ENCODE results near the gene ELAVL2.

Gene ELAVL2

GRCh38 chr9:23674016-23674585 is 151.9 kb downstream of the ELAVL2 start:
- Histone ChIP-seq H3K9me3 (ENCODE audit: low read length) (no peaks in the 10 kb centered on the region), H3K4me3 (ENCODE audit: low read length) (no peak overlapping the region), H2AFZ (ENCODE audit: low read depth, low read length) (no peak overlapping the region), H3K36me3 (ENCODE audit: insufficient read depth, low read length) (peaks cover 82% of the 10 kb centered on the region), H3K27me3 (ENCODE audit: insufficient read depth, low read length) (no peaks in the 10 kb centered on the region), H3K4me1 (ENCODE audit: insufficient read depth, low read length) (no peaks in the 10 kb centered on the region)

DNA sequence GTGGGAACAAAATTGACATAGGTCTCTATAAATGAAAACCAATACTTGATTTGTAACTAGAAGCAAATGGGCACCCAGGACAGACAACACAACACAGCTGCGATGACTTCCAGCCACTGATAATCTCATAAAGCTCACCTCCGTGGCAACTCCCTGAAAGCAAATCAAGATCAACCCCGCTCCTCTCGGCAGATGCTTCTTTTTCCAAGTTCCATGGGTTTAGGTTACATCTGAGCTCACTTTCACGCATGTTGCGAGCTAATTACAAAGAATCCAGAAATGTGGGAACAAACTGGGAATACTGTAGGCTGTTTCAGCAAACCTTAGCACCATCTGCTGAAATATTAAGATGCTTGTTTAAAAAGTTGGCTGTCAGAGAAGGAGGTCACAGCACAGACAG is 153.9 kb downstream of the ELAVL2 start:
- no peaks in the 10 kb centered on the region for H3K4me1 ChIP-seq (ENCODE audit: insufficient read depth, low read length)
- H3K36me3 ChIP-seq (ENCODE audit: insufficient read depth, low read length), result peaks cover 81% of the 10 kb centered on the region

GRCh38 chr9:23669776-23670175 is 156.3 kb downstream of the ELAVL2 start:
- H3K27me3 ChIP-seq (ENCODE audit: insufficient read depth, low read length), result no peaks in the 10 kb centered on the region
- H3K36me3 ChIP-seq (ENCODE audit: insufficient read depth, low read length), result peaks cover 91% of the 10 kb centered on the region
- no peaks in the 10 kb centered on the region for H3K9me3 ChIP-seq (ENCODE audit: low read length)
- no peak overlapping the region for H2AFZ ChIP-seq (ENCODE audit: low read depth, low read length)
- no peak overlapping the region for H3K4me3 ChIP-seq (ENCODE audit: low read length)
- H3K4me1 ChIP-seq (ENCODE audit: insufficient read depth, low read length), result no peaks in the 10 kb centered on the region

More for the DNA sequence above, 153.9 kb downstream of the ELAVL2 start:
- Histone ChIP-seq H3K4me3 (ENCODE audit: low read length) (no peak overlapping the region), H2AFZ (ENCODE audit: low read depth, low read length) (no peak overlapping the region), H3K9me3 (ENCODE audit: low read length) (no peaks in the 10 kb centered on the region), H3K27me3 (ENCODE audit: insufficient read depth, low read length) (no peaks in the 10 kb centered on the region)

GRCh38 chr9:23665635-23666034 is 160.4 kb downstream of the ELAVL2 start:
- H3K27me3 ChIP-seq (ENCODE audit: insufficient read depth, low read length), result no peaks in the 10 kb centered on the region
- no peak overlapping the region for H3K4me3 ChIP-seq (ENCODE audit: low read length)
- no peaks in the 10 kb centered on the region for H3K9me3 ChIP-seq (ENCODE audit: low read length)
- H3K36me3 ChIP-seq (ENCODE audit: insufficient read depth, low read length), result peaks cover 91% of the 10 kb centered on the region
- no peak overlapping the region for H2AFZ ChIP-seq (ENCODE audit: low read depth, low read length)
- H3K4me1 ChIP-seq (ENCODE audit: insufficient read depth, low read length), result no peaks in the 10 kb centered on the region

- H3K4me3 ChIP-seq (ENCODE audit: low read length), result no peak overlapping the region
- peaks cover 3% of the 10 kb centered on the region for H3K4me1 ChIP-seq (ENCODE audit: insufficient read depth, low read length)
- H3K9me3 ChIP-seq (ENCODE audit: low read length), result no peaks in the 10 kb centered on the region
- no peaks in the 10 kb centered on the region for H3K27me3 ChIP-seq (ENCODE audit: insufficient read depth, low read length)
- H3K36me3 ChIP-seq (ENCODE audit: insufficient read depth, low read length), result peaks cover 88% of the 10 kb centered on the region
- no peak overlapping the region for H2AFZ ChIP-seq (ENCODE audit: low read depth, low read length)
Observed at GRCh38 chr9:23665051-23665450, 161.0 kb downstream of the ELAVL2 start.

DNA sequence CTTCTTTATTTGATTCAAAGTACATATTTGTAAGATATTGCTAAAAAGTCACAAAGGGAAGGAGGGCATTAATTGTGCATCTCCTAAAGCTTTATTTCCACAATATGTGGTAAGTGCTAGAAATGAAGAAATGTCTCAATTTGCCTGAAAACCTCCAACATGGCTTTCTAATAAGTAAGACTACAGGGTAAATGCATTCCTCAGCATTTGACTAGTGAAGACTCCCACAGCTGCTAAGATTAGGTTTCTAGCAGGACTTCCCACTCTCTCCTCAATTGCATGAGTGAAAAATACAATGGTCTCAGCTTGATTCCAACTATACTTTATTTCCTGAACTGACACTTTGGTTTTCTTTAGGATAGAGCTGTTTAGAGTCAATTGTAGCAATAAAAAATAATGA is 162.1 kb downstream of the ELAVL2 start:
- Histone ChIP-seq H3K4me1 (ENCODE audit: insufficient read depth, low read length) (peaks cover 11% of the 10 kb centered on the region), H3K27me3 (ENCODE audit: insufficient read depth, low read length) (no peaks in the 10 kb centered on the region), H3K9me3 (ENCODE audit: low read length) (no peaks in the 10 kb centered on the region), H2AFZ (ENCODE audit: low read depth, low read length) (no peak overlapping the region), H3K4me3 (ENCODE audit: low read length) (no peak overlapping the region), H3K36me3 (ENCODE audit: insufficient read depth, low read length) (peaks cover 85% of the 10 kb centered on the region)

DNA sequence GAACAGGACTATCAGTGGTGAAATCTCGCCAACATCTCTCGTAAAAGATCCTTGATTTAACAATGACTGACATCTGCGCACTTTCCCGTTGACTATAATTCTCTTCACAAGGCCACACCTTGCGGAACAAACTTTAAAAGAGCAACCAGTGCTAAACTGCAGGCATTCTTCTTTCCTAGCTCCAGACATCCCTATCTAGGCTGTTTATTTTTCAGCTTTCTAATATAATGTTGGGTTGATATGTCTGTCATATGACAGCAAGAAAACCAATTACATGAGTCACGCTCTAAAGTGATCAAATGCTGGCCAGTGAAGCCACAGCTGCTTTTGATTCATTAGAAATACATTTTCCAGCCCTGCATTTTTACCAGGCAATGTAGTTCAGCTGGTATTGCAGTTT is 162.5 kb downstream of the ELAVL2 start:
- H3K4me1 ChIP-seq (ENCODE audit: insufficient read depth, low read length), result peaks cover 11% of the 10 kb centered on the region
- H3K9me3 ChIP-seq (ENCODE audit: low read length), result no peaks in the 10 kb centered on the region
- no peak overlapping the region for H3K4me3 ChIP-seq (ENCODE audit: low read length)
- H3K36me3 ChIP-seq (ENCODE audit: insufficient read depth, low read length), result peaks cover 84% of the 10 kb centered on the region
- no peak overlapping the region for H2AFZ ChIP-seq (ENCODE audit: low read depth, low read length)
- H3K27me3 ChIP-seq (ENCODE audit: insufficient read depth, low read length), result no peaks in the 10 kb centered on the region

- Histone ChIP-seq H3K27me3 (ENCODE audit: insufficient read depth, low read length) (no peaks in the 10 kb centered on the region), H3K9me3 (ENCODE audit: low read length) (no peaks in the 10 kb centered on the region), H2AFZ (ENCODE audit: low read depth, low read length) (no peak overlapping the region), H3K4me1 (ENCODE audit: insufficient read depth, low read length) (peaks cover 11% of the 10 kb centered on the region), H3K4me3 (ENCODE audit: low read length) (no peak overlapping the region), H3K36me3 (ENCODE audit: insufficient read depth, low read length) (peaks cover 83% of the 10 kb centered on the region)
Observed at GRCh38 chr9:23663125-23663524, 162.9 kb downstream of the ELAVL2 start.

DNA sequence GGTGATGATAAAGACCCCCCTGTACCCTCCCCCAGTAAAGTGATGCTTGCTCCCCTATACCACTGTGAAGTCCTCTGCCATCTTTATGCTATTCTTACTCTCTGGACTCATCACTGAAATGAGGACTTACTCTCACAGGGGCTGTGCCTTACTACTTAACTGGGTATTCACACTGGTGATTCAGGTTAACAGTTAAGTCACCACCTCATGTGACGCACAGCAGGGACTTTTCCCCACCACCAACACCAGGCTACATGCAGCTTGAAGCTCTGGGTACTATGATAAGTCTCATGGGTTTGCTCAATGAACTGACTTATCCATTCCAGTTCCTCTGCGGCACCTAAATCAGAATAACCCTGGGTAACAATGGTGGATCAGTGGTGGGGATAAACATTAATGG is 163.7 kb downstream of the ELAVL2 start:
- no peaks in the 10 kb centered on the region for H3K9me3 ChIP-seq (ENCODE audit: low read length)
- H2AFZ ChIP-seq (ENCODE audit: low read depth, low read length), result no peak overlapping the region
- H3K4me3 ChIP-seq (ENCODE audit: low read length), result no peak overlapping the region
- peaks cover 82% of the 10 kb centered on the region for H3K36me3 ChIP-seq (ENCODE audit: insufficient read depth, low read length)
- peaks cover 11% of the 10 kb centered on the region for H3K4me1 ChIP-seq (ENCODE audit: insufficient read depth, low read length)
- no peaks in the 10 kb centered on the region for H3K27me3 ChIP-seq (ENCODE audit: insufficient read depth, low read length)

DNA sequence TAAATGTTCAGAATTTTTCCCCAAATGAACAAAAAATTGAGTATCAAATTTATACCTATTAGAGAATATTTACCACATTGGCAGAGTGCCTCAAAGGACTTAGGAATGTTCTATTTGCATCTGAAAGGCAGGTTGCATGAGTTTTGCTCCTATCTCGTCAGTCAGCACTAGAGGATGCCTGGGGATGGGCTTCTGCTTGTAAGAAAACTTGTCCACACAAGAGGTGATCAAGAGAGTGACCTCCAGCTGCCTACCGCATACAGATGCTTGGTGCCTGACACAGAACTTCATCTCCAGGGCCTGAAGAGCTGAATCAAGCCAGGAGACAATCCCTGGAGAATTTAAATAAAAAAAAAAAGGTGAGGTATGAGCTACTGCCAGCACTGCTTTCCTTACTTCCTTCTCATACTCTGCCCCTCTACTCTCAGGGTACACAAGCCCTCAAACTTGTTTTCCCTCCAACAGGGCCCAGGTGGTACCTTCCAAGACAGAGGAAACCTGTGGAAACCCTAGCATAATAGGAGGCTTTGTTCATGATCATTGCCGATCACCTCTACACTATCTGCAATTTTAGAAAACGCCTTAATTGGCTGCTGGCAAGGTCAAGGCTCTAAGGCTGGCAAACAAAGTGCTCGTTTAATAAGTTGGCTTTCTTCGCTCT is 166.6 kb downstream of the ELAVL2 start:
- Histone ChIP-seq H3K36me3 (ENCODE audit: insufficient read depth, low read length) (peaks cover 79% of the 10 kb centered on the region), H2AFZ (ENCODE audit: low read depth, low read length) (no peak overlapping the region), H3K27me3 (ENCODE audit: insufficient read depth, low read length) (no peaks in the 10 kb centered on the region)

GRCh38 chr9:23658376-23659258 is 167.4 kb downstream of the ELAVL2 start:
- no peaks in the 10 kb centered on the region for H3K9me3 ChIP-seq (ENCODE audit: low read length)
- no peaks in the 10 kb centered on the region for H3K27me3 ChIP-seq (ENCODE audit: insufficient read depth, low read length)
- H3K36me3 ChIP-seq (ENCODE audit: insufficient read depth, low read length), result peaks cover 82% of the 10 kb centered on the region
- no peak overlapping the region for H3K4me3 ChIP-seq (ENCODE audit: low read length)
- H3K4me1 ChIP-seq (ENCODE audit: insufficient read depth, low read length), result peaks cover 11% of the 10 kb centered on the region
- no peak overlapping the region for H2AFZ ChIP-seq (ENCODE audit: low read depth, low read length)

More for the DNA sequence above, 166.6 kb downstream of the ELAVL2 start:
- H3K9me3 ChIP-seq (ENCODE audit: low read length), result no peaks in the 10 kb centered on the region
- no peak overlapping the region for H3K4me3 ChIP-seq (ENCODE audit: low read length)
- H3K4me1 ChIP-seq (ENCODE audit: insufficient read depth, low read length), result peaks cover 11% of the 10 kb centered on the region

DNA sequence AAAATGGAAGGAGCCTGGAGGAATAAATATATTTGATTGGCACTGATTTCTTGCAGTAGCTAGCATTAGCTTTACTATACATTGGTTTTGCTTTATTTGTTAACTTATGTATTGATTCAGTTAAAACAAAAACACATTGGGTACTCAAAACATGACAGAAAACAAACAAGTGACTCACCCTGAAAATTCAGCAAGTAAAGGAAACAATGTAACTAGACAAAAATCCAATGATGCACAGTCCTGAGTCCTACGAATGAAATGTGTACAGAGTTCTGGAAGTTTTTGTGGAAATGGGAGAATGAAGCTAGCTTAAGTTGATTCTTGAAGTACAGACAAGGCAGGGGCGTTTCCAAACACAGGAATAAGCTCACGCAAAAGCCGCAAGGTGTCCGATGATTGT is 175.0 kb downstream of the ELAVL2 start:
- Histone ChIP-seq H3K4me3 (ENCODE audit: low read length) (no peak overlapping the region), H3K4me1 (ENCODE audit: insufficient read depth, low read length) (no peaks in the 10 kb centered on the region), H3K9me3 (ENCODE audit: low read length) (no peaks in the 10 kb centered on the region), H3K27me3 (ENCODE audit: insufficient read depth, low read length) (no peaks in the 10 kb centered on the region), H2AFZ (ENCODE audit: low read depth, low read length) (no peak overlapping the region), H3K36me3 (ENCODE audit: insufficient read depth, low read length) (peaks cover 80% of the 10 kb centered on the region)

GRCh38 chr9:23648651-23649050 is 177.4 kb downstream of the ELAVL2 start:
- Histone ChIP-seq H3K4me3 (ENCODE audit: low read length) (no peak overlapping the region), H3K36me3 (ENCODE audit: insufficient read depth, low read length) (peaks cover 69% of the 10 kb centered on the region), H2AFZ (ENCODE audit: low read depth, low read length) (no peak overlapping the region), H3K4me1 (ENCODE audit: insufficient read depth, low read length) (no peaks in the 10 kb centered on the region), H3K27me3 (ENCODE audit: insufficient read depth, low read length) (no peaks in the 10 kb centered on the region), H3K9me3 (ENCODE audit: low read length) (no peaks in the 10 kb centered on the region)
